G401 (cell line): ENCODE measurements around the gene NOC4L. TPM values are rescaled to one million over a fixed set of nuclear protein-coding genes. Genes with fewer than 3 reads are reported as not detected.

Experiments
- DNase-seq: peaks from one replicate; pipeline ENCODE4 v3.0.0-alpha.2; 2015; ENCODE audit warnings: low spot score
- in situ Hi-C: cut with HindIII; loops from 2 replicates; pipeline ENCODE4 v1.10.0; 2016; ENCODE audit warnings: low sequenced_read_pairs, mixed read lengths
- total RNA-seq: library from RNA; depleted of rRNA; stranded (reverse); fragments of >200 nt; shearing (Covaris generic); gene quantifications from 2 replicates; pipeline ENCODE4 v1.2.3, GENCODE V29; 2014

Gene NOC4L
- total RNA-seq, 1 experiment from 2014 or later: 40.0 TPM

DNA sequence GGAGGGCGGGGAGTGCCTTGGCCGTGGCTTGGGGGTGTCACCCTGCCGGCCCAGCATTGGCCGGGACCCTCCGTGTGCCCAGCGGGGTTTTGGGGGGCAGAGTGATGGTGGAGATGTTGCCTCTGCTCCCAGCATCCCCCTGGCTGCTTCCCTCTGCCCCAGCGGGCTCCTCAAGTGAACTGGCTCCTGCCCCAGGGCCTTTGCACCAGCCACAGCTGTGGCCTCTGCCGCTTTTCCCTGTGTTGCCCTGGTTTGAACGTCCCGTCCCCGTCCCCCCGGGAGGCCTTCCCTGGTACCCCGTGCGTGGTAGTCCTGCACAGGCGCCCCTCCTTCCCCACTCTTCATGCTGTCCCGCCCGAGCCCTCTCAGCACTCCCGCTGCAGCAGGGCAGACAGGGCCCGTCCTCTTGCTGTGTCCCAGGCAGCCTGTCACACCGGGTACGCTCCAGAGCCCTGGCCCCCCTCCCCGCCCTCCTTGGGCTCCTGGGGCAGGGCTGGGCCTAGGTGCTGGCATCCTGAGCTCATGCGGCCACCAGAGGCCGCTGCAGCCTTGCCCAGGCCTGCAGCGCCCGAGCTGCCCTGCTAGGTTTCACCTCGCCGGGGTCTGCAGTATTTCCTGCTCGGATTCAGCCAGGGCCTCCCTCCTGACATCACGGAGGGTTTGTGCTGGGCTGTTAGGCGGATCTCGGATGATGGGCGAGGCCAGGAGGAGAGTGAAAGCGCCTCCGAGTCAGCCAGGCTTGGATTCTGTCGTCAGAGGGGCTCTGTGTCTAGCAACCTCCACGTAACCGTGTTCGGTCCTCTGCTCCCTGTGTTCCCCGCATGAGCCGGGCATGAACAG lies 9.5 kb downstream of the NOC4L start:
- peak; percentile 80 for DNase-seq
- in situ Hi-C loops: no loop called here

DNA sequence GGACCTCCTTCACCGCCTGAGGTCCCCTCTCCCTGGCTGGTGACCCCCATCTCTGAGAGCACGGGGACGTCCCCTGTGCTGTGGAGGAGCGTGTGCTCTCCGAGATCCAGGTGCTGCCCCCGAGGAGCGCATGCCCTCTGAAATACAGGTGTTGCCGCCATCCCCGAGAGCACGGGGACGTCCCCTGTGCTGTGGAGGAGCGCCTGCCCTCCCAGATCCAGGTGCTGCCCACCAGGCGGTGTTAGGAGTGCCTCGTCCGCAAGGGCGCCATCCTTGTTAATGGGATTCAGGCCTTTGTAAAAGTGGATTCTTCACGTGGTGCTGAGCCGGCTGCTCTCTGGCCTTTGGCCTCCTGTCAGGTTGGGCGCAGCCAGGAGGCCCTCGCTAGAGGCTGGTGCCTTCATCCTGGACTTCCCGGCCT lies 10.1 kb downstream of the NOC4L start:
- DNase-seq: no peak
- in situ Hi-C loops: no loop called here

GRCh38 chr12:132154941-132155770 lies 10.9 kb downstream of the NOC4L start:
- no peak for DNase-seq
- in situ Hi-C loops: no loop called here

DNA sequence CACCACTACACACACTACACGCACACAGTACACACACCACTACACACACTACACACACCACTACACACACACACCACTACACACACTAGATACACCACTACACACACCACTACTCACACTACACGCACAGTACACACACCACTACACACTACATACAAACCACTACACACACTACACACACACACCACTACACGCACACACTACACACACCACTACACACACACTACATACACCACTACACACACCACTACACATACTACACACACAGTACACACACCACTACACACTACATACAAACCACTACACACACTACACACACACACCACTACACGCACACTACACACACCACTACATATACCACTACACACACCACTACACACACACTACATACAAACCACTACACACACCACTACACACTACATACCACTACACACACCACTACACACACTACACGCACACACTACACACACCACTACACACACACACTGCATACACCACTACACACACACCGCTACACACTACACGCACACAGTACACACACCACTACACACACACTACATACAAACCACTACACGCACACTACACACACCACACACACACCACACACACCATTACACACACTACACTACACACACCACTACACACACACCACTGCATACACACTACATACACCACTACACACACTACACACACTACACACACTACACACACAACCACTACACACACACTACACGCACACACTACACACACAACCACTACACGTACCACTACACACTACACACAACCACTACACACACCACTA lies 11.7 kb downstream of the NOC4L start:
- in situ Hi-C loops: no loop called here
- no peak for DNase-seq

- in situ Hi-C loops: no loop called here
Measured at GRCh38 chr12:132156573-132157325, 12.5 kb downstream of the NOC4L start.

GRCh38 chr12:132157733-132158409 lies 13.6 kb downstream of the NOC4L start:
- in situ Hi-C loops: no loop called here

More at GRCh38 chr12:132156573-132157325, 12.5 kb downstream of the NOC4L start:
- no peak for DNase-seq

DNA sequence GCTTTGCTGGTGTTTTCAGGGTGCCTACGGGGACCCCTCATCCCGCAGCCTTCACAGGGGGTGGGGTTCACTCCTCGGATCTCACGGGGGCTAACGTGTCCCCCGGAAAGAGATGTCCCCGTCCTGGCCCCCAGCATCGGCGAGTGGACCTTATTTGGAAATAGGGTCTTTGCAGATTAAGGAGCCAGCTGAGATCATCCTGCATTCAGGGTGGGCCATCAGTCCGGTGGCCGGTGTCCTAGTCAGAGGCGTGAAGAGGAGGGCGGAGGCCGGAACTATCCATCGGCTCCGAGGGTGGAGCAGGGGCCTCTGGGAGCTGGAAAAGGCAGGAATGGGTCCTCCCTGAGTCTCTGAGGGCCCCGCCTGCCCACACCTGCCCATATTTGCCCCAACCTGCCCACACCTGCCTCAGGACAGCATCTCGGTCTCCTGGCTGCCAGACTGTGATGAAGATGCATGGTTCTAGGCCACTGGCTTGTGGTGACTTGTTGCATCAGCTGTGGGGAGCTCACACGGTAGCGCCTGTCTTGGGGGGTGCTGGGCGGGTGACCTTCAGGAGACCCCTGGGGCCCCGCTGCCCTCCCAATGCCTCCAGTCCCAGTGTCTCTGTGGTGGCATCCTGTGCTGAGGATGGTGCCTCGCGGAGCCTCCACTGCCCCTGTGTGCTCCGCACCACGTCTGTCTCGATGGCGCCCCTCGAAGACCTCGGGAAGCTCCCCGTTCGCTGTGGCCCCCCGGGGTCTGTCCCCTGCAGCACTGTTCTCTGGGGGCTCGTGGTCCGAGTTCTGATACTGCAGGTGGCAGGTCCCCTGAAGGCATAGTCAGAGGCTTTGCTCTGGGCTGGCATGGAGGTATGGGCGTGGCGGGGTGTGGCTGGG lies 14.7 kb downstream of the NOC4L start:
- DNase-seq: no peak
- in situ Hi-C loops: no loop called here

More at GRCh38 chr12:132157733-132158409, 13.6 kb downstream of the NOC4L start:
- DNase-seq: no peak

DNA sequence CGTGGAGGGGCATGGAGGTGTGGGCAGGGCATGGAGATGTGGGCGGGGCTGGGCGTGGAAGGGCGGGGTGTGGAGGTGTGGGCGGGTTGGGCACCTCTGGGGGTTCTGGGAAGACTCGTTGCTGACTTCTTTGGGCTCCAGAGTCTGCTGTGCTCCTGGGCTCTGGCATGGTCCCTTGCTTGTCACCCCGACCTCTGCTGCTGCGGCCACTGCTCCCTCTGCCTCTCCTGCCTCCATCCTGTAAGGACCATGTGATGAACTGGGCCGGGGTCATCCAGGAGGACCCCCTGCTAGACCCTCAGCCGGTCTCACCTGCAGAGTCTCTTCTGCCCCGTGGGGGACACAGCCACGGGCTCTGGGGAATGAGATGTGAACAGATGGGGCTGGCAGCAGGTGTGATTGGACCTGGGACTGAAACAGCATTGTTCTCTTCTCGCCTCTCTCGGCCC lies 15.3 kb downstream of the NOC4L start:
- in situ Hi-C loops: no loop called here

GRCh38 chr12:132160016-132160415 lies 15.8 kb downstream of the NOC4L start:
- no peak for DNase-seq
- in situ Hi-C loops: no loop called here

More for the DNA sequence above, 15.3 kb downstream of the NOC4L start:
- no peak for DNase-seq

DNA sequence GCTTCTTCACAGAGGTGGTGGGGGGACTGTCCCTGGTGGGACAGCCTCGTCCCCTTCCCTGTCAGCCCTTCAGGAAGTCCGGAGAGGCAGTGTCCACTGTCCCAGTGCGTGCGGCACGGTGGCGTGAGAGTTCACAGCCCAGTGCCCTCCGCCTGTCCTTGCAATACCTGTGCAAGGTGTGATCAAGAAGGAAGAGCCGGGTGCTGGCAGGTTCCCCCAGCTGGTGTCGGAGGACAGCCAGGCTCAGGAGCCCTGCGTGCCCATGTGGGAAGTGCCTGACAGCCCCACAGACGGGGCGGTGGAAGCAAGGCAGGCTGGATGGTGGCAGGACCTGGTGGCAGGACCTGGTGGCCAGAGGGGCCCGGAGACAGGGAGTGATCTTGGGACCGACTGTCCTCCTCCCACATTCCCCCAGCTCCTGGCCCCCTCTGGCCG lies 16.4 kb downstream of the NOC4L start:
- in situ Hi-C loops: no loop called here
- DNase-seq: no peak

DNA sequence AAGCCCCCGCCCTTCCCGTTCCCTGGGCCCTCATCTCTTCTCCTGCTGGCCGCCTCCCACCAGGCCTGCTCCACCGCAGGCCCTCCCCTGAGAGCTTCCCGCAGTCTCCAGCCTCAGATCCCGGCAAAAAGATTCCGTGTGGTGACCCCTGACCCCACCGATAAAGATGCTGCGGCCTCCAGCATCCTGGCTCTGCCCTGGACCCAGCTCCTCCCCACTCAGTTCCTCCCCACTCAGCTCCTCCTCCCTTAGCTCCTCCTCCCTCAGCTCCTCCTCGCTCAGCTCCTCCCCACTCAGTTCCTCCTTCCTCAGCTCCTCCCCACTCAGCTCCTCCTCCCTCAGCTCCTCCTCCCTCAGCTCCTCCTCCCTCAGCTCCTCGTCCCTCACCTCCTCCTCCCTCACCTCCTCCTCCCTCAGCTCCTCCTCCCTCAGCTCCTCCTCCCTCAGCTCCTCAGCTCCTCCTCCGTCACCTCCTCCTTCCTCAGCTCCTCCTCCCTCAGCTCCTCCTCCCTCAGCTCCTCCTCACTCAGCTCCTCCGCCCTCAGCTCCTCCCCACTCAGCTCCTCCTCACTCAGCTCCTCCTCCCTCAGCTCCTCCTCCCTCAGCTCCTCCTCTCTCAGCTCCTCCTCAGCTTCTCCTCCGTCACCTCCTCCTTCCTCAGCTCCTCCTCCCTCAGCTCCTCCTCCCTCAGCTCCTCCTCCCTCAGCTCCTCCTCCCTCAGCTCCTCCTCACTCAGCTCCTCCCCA lies 17.0 kb downstream of the NOC4L start:
- no peak for DNase-seq
- in situ Hi-C loops: no loop called here

DNA sequence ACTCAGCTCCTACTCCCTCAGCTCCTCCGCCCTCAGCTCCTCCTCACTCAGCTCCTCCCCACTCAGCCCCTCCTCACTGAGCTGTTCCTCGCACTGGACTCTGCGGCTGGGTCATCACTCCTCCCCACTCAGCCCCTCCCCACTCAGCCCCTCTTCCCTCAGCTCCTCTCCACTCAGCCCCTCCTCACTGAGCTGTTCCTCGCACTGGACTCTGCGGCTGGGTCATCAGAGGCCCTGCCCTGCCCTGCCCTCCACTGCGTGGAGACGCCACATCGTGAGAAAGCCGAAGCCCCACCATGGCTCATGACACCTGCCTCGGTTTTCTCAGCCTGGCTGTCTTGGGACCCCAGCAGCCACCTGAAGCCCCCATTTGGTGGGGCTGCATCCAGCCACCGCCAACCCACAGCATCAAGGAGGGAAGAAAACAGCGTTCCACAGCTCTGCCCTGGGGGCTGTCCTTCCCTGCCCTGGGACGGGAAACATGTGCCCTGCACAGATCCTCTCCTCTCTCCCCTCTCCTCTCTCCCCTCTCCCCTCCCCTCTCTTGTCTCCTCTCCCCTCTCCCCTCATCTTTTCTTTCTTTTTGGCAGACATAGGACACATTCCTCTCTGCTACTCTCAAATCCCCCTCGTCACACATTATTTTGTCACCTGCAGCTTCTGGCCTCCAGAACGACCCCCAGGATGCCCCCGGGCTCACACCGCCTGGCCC lies 17.7 kb downstream of the NOC4L start:
- in situ Hi-C loops: no loop called here
- no peak for DNase-seq

DNA sequence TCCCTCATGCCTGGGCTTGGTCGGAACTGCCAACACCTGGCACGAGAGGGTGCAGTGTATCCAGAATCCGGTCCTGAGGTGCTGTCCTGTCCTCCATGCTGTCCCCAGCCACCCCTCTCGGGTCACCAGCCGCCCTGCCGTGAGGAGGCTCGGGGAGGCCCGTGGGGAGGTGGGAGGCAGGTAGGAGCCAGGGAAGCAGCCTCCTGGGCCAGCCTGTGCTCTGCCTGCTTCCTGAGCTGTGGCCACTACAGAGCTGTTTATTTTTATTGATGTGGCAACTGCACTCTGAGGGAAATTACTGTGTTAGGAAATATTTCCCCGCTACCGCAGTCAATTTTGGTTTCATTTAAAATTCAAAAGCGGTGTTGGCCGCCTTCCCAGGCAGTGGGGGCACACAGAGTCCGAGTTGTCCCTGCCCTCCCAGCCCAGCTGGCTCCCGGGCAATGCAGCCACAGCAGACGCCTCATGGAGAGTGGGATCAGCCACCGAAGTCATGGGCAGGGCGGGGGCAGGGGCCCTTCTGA lies 18.3 kb downstream of the NOC4L start:
- peak; percentile 19 for DNase-seq

GRCh38 chr12:132163041-132163910 lies 19.0 kb downstream of the NOC4L start:
- DNase-seq: no peak
- in situ Hi-C loops: no loop called here

More for the DNA sequence above, 18.3 kb downstream of the NOC4L start:
- in situ Hi-C loops: no loop called here

GRCh38 chr12:132163911-132164288 lies 19.6 kb downstream of the NOC4L start:
- in situ Hi-C loops: no loop called here
- DNase-seq: no peak
